Endodermal cell (in vitro differentiated cells): ENCODE data around the gene AGPAT3. TPM values are rescaled to one million over a fixed set of nuclear protein-coding genes. Genes with fewer than 3 reads are reported as not detected.

Source experiments
- DNase-seq: peaks from one replicate; pipeline ENCODE4 v3.0.0-alpha.2; 2017
- H3K27ac ChIP-seq: 2 replicates; pipeline ENCODE4 v1.5.1; 2013; ENCODE audit warnings: mild to moderate bottlenecking, low read depth, low read length, moderate library complexity
- H3K27me3 ChIP-seq: 2 replicates; pipeline ENCODE4 v1.6.1; 2013; ENCODE audit warnings: mild to moderate bottlenecking, low read length, moderate library complexity; ENCODE audit not compliant: insufficient read depth, control insufficient read depth, poor library complexity, severe bottlenecking
- H3K36me3 ChIP-seq: 2 replicates; pipeline ENCODE4 v1.7.0; 2013; ENCODE audit warnings: mild to moderate bottlenecking, low read length, moderate library complexity; ENCODE audit not compliant: control insufficient read depth, insufficient read depth
- H3K4me1 ChIP-seq: one replicate; pipeline ENCODE4 v1.7.0; 2013; ENCODE audit warnings: low read length; ENCODE audit not compliant: control insufficient read depth, insufficient read depth
- H3K4me3 ChIP-seq: 2 replicates; pipeline ENCODE4 v1.5.1; 2013; ENCODE audit warnings: mild to moderate bottlenecking, low read length, moderate library complexity
- H3K9ac ChIP-seq: 2 replicates; pipeline ENCODE4 v1.6.1; 2013; ENCODE audit warnings: mild to moderate bottlenecking, low read length, moderate library complexity; ENCODE audit not compliant: poor library complexity, severe bottlenecking; ENCODE audit errors: extremely low read depth
- H3K9me3 ChIP-seq: 2 replicates; pipeline ENCODE4 v1.6.1; 2013; ENCODE audit warnings: mild to moderate bottlenecking, low read length, moderate library complexity; ENCODE audit not compliant: control insufficient read depth
- H3K27ac Mint-ChIP-seq: 2 replicates; pipeline ENCODE4 v1.8.0; 2020; ENCODE audit warnings: mixed read lengths
- H3K27me3 Mint-ChIP-seq: 2 replicates; pipeline ENCODE4 v1.8.0; 2021; ENCODE audit warnings: mild to moderate bottlenecking, mixed read lengths; ENCODE audit not compliant: insufficient read depth
- H3K36me3 Mint-ChIP-seq: 2 replicates; pipeline ENCODE4 v1.8.0; 2020; ENCODE audit warnings: low read depth, mixed read lengths
- H3K4me1 Mint-ChIP-seq: 2 replicates; pipeline ENCODE4 v1.8.0; 2020; ENCODE audit warnings: mixed read lengths
- H3K4me3 Mint-ChIP-seq: 2 replicates; pipeline ENCODE4 v1.8.0; 2020; ENCODE audit warnings: mild to moderate bottlenecking, moderate library complexity, mixed read lengths
- H3K9me3 Mint-ChIP-seq: 2 replicates; pipeline ENCODE4 v1.8.0; 2020; ENCODE audit warnings: mild to moderate bottlenecking, mixed read lengths
- CTCF ChIP-seq: fragments of 200-600 bp; sonication (generic); conservative IDR thresholded peaks from 2 replicates; pipeline ENCODE4 v1.5.0; 2021; ENCODE audit warnings: antibody characterized with exemption, mild to moderate bottlenecking
- WGBS, 2 experiments: methylation state at CpG; one replicate each; pipeline versions ENCODE4 v1.1.5 to v1.1.7; 2013; ENCODE audit warnings: missing lambda C conversion rate in 2 of 2, mixed read lengths in 1 of 2; ENCODE audit not compliant: insufficient coverage in 1 of 2, insufficient read length in 1 of 2; 5-methylcytosine and 5-hydroxymethylcytosine counted together
- total RNA-seq, 2 donors: library from RNA; stranded (reverse); fragmentation: NEBNext Ultra II Directional in 1 of 2; extraction: Animal tissue kit (Norgen Biotek cat#: 25700) in 1 of 2; gene quantifications; 2 replicates in 1 of 2; 3 replicates in 1 of 2; pipeline ENCODE4 v1.2.1, GENCODE V29; 2021

AGPAT3 gene
- total RNA-seq, 2 donors from 2014 or later: 44.0 to 74.4 TPM

- Mint-ChIP-seq H3K27me3 (no peaks in the 10 kb centered on the region), H3K4me1 (peaks cover 59% of the 10 kb centered on the region), H3K27ac (peak overlapping the region; percentile 94), H3K4me3 (no peak overlapping the region), H3K36me3 (peaks cover 12% of the 10 kb centered on the region), H3K9me3 (peaks cover 1% of the 10 kb centered on the region)
- Histone ChIP-seq H3K27ac (no peak overlapping the region), H3K9ac (no peak overlapping the region), H3K9me3 (no peaks in the 10 kb centered on the region), H3K4me1 (peaks cover 17% of the 10 kb centered on the region), H3K27me3 (no peaks in the 10 kb centered on the region), H3K4me3 (no peak overlapping the region), H3K36me3 (no peaks in the 10 kb centered on the region)
- peak; percentile 61 for DNase-seq
- 76 to 83% methylated on average over 17 to 25 of the region's 25 CpGs for WGBS, 2 experiments
- no peak for TF ChIP-seq CTCF
Observed at GRCh38 chr21:43919871-43920801, 55.1 kb downstream of the AGPAT3 start.

GRCh38 chr21:43921571-43921978 lies 56.6 kb downstream of the AGPAT3 start:
- Histone ChIP-seq H3K4me3 (peak overlapping the region; percentile 39), H3K9me3 (no peaks in the 10 kb centered on the region), H3K27me3 (no peaks in the 10 kb centered on the region), H3K9ac (peak overlapping the region; percentile 37), H3K4me1 (peaks cover 18% of the 10 kb centered on the region), H3K36me3 (no peaks in the 10 kb centered on the region), H3K27ac (peak overlapping the region; percentile 30)
- H3K27ac Mint-ChIP-seq: peak overlapping the region; percentile 94
- peaks cover 1% of the 10 kb centered on the region for H3K9me3 Mint-ChIP-seq
- 25% methylated on average over 1 to 10 of the region's 10 CpGs for WGBS, 2 experiments
- H3K27me3 Mint-ChIP-seq: no peaks in the 10 kb centered on the region
- peaks cover 63% of the 10 kb centered on the region for H3K4me1 Mint-ChIP-seq
- H3K4me3 Mint-ChIP-seq: peak overlapping the region; percentile 9
- peaks cover 12% of the 10 kb centered on the region for H3K36me3 Mint-ChIP-seq
- TF ChIP-seq CTCF: no peak
- no peak for DNase-seq

GRCh38 chr21:43921979-43922945 lies 57.2 kb downstream of the AGPAT3 start:
- H3K4me1 ChIP-seq: peaks cover 18% of the 10 kb centered on the region
- no peaks in the 10 kb centered on the region for H3K36me3 ChIP-seq
- H3K9ac ChIP-seq: no peak overlapping the region
- H3K4me1 Mint-ChIP-seq: peaks cover 60% of the 10 kb centered on the region
- H3K4me3 ChIP-seq: no peak overlapping the region
- H3K36me3 Mint-ChIP-seq: peaks cover 12% of the 10 kb centered on the region
- peak overlapping the region; percentile 94 for H3K27ac Mint-ChIP-seq
- 60 to 65% methylated on average over 13 to 27 of the region's 27 CpGs for WGBS, 2 experiments
- peak; percentile 95 for DNase-seq
- H3K9me3 Mint-ChIP-seq: peaks cover 1% of the 10 kb centered on the region
- H3K4me3 Mint-ChIP-seq: peak overlapping the region; percentile 9
- H3K9me3 ChIP-seq: no peaks in the 10 kb centered on the region
- H3K27me3 ChIP-seq: no peaks in the 10 kb centered on the region
- H3K27me3 Mint-ChIP-seq: no peaks in the 10 kb centered on the region
- TF ChIP-seq CTCF: no peak
- no peak overlapping the region for H3K27ac ChIP-seq
